ENCODE results near the gene DGCR6L.
"Not testable (repeated sequence)": the region's sequence is repeated elsewhere in the genome, so short reads cannot be mapped to it uniquely, and the experiment has no call there.

The DGCR6L gene

GRCh38 chr22:20290578-20291248 lies 29.1 kb downstream of the DGCR6L start:
- Mint-ChIP-seq H3K9me3 (no peaks in the 10 kb centered on the region), H3K36me3 (ENCODE audit: low read depth) (no peaks in the 10 kb centered on the region), H3K4me1 (peaks cover 26% of the 10 kb centered on the region), H3K27ac (no peak overlapping the region), H3K27me3 (ENCODE audit: low read depth, poor library complexity) (peaks cover 56% of the 10 kb centered on the region), H3K4me3 (no peak overlapping the region)
- no peak for TF ChIP-seq CTCF (IDR thresholded peaks at IDR 0.05)
- DNase-seq = no peak

GRCh38 chr22:20290045-20290392 lies 29.8 kb downstream of the DGCR6L start:
- H3K36me3 Mint-ChIP-seq (ENCODE audit: low read depth) = no peaks in the 10 kb centered on the region
- H3K9me3 Mint-ChIP-seq = no peaks in the 10 kb centered on the region
- H3K4me3 Mint-ChIP-seq = no peak overlapping the region
- TF ChIP-seq CTCF (IDR thresholded peaks at IDR 0.05) = no peak
- peaks cover 49% of the 10 kb centered on the region for H3K27me3 Mint-ChIP-seq (ENCODE audit: low read depth, poor library complexity)
- no peak for DNase-seq
- H3K27ac Mint-ChIP-seq = no peak overlapping the region
- H3K4me1 Mint-ChIP-seq = peaks cover 26% of the 10 kb centered on the region

- not testable (repeated sequence) for DNase-seq, H3K4me3 Mint-ChIP-seq
- H3K4me1 Mint-ChIP-seq = peaks cover 26% of the 10 kb centered on the region
Observed at GRCh38 chr22:20289182-20290044, 30.4 kb downstream of the DGCR6L start.

DNA sequence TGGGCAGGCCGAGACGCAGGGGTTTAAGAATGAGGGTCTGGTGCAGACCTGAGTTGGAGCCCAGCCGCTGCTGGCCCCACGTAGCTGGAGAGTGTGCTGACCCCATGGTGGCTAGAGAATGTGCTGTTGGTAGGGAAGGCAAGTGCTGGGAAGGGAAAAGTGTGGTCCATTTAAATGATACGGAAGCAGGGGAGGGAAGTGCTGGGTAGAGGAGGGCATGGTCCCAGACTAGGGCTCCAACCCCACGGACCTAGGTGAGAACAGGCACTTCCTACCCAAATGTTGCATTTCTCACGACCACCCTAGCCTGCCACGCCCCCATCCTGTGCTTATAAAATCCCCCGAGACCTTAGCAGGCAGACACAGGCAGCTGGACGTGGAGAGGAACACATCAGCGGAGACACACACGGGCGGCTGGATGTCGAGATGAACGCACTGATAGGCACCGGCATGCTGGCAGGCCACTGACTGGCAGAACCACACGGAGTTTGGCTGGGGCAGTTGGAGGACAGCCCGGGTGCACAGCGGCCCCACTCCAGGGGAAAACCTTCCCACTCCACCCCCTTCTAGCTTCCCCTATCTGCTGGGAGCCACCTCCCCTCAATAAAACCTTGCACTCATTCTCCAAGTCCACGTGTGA lies 33.0 kb downstream of the DGCR6L start:
- H3K4me1 Mint-ChIP-seq = peaks cover 16% of the 10 kb centered on the region
- H3K36me3 Mint-ChIP-seq (ENCODE audit: low read depth); H3K9me3 Mint-ChIP-seq; H3K4me3 Mint-ChIP-seq; DNase-seq; H3K27ac Mint-ChIP-seq: not testable (repeated sequence)
- H3K27me3 Mint-ChIP-seq (ENCODE audit: low read depth, poor library complexity) = peaks cover 25% of the 10 kb centered on the region

More at GRCh38 chr22:20289182-20290044, 30.4 kb downstream of the DGCR6L start:
- not testable (repeated sequence) for H3K36me3 Mint-ChIP-seq (ENCODE audit: low read depth); H3K27ac Mint-ChIP-seq; H3K9me3 Mint-ChIP-seq
- H3K27me3 Mint-ChIP-seq (ENCODE audit: low read depth, poor library complexity) = peaks cover 45% of the 10 kb centered on the region

- not testable (repeated sequence) for DNase-seq; H3K36me3 Mint-ChIP-seq (ENCODE audit: low read depth); H3K27ac Mint-ChIP-seq; H3K4me3 Mint-ChIP-seq; H3K9me3 Mint-ChIP-seq
- H3K27me3 Mint-ChIP-seq (ENCODE audit: low read depth, poor library complexity) = peaks cover 20% of the 10 kb centered on the region
- peaks cover 16% of the 10 kb centered on the region for H3K4me1 Mint-ChIP-seq
Observed at GRCh38 chr22:20286312-20286660, 33.6 kb downstream of the DGCR6L start.

DNA sequence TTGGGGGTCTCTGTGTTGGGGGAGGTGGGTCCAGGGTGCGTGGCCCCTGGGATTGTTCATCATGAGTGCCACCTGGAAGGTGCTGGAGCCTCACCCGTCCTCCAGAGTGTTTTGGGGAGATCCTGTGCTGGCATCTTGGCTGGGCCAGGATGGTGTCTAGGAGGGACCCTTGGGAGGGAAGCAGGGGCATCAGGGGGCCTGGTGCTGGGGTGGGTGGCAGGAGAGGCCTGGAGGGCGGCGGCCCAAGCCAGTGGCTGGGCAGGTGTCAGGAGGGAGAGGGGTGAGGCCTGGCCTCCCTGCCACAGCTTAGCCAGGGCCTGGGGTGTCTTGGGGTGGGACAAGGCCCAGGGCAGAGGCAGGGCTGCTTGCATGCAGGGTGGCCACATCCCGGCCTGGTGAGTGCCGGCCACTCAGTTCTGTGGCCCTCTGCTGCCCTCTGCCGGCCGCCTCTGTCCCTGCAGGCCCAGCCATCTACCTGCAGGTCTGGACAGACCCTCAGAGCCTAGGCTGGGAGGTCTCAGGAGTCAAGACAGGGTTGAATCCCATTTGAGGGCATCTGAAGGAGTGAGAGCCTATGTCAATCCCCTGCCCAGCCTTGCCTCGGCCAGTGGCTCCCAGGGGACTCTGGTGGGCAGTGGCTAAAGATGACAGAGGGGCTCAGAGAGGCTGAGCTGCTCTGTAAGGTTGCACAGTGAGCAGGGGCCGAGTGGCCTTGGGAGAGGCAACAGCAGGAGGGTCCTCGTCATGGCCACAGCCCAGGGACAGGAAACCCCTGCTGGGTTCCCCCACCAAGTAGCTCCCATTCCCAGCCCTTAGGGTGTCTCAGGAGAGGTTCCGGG lies 34.2 kb downstream of the DGCR6L start:
- H3K4me3 Mint-ChIP-seq; H3K27ac Mint-ChIP-seq; H3K36me3 Mint-ChIP-seq (ENCODE audit: low read depth); H3K9me3 Mint-ChIP-seq: not testable (repeated sequence)
- peaks cover 16% of the 10 kb centered on the region for H3K4me1 Mint-ChIP-seq
- peaks cover 20% of the 10 kb centered on the region for H3K27me3 Mint-ChIP-seq (ENCODE audit: low read depth, poor library complexity)
- peak; percentile 83 for TF ChIP-seq CTCF (IDR thresholded peaks at IDR 0.05)
- peak; percentile 93 for DNase-seq

Measured in nephron progenitor cell (in vitro differentiated cells).